COLO668 (cell line): ENCODE data around the gene GNPAT.
"Not testable (repeated sequence)": the region's sequence is repeated elsewhere in the genome, so short reads cannot be mapped to it uniquely, and the experiment has no call there.

Experiments used
- DNase-seq: peaks from one replicate; lab custom pipeline; 2025; ENCODE audit not compliant: unreplicated experiment; lab: John Stamatoyannopoulos, UW

Gene GNPAT

DNA sequence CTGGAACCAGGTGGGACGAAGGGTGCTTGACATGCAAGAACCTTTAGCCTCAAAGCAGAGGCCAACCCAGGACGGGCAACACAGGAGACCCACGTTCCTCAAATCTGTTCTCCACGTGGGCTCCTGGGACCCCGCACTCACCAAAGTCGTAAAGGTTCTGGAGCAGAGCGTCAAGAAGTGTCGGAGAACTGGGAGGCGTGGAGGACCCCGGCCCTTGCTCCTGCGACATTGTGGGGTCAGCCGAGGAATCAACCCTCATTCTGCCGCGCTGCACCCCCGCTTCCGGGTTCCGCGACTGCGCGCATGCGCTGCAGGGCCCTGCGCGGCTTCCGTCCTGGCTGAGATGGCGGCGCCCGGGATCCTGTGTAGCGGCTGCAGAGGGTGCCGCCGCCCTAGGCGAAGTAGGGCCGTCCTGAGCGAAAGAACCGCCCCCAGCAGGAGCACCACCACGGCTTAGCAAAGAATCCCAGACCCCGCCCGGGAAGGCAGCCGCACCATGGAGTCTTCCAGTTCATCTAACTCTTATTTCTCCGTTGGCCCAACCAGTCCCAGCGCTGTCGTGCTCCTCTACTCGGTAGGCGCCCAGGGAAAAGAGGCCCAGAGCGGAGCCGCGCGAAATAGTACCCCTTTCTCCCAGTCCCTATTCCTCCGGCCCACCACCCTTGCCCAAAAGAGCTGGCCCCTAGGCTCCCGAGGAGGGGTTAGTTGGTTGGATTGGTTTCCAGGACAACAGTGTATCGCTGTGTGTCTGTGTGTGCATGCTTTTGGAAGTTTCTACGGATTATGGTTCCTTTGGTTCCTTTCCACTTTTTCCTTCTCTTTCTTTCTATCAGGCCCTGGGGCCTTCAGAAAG, at the start of gene GNPAT:
TSS of gene GNPAT (plus strand) at position 330 of the 853 bp plus-strand sequence. CDS start at position 497, 167 bp downstream.
- peak; percentile 94 for DNase-seq

DNA sequence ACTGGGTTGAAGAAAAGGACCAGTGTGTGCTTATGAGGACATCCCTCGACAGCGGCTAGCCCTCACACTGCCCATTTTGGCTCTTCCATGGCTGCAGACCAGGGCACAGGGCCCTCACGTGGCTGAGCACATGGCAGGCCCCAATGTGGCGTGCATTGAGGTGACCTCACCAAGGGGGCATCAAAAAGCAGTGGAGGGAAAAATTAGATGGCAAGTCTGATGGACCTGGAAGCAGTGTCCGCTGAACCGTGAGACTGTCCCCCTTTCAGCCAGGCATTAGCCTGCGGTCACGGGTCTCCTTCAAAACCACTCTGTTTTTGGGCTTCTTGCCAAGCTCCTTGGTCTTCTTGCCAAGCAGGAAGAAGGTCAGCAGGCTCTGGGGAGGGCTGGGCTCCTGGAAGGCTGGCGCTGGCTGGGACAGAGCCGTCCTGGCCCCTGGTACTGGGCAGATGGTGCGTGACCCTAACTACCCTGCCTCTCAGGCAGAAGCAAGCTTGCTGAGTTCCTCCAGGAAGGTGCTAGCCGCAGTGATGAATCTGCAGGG, 48.3 kb upstream of the GNPAT start:
- DNase-seq = no peak

DNA sequence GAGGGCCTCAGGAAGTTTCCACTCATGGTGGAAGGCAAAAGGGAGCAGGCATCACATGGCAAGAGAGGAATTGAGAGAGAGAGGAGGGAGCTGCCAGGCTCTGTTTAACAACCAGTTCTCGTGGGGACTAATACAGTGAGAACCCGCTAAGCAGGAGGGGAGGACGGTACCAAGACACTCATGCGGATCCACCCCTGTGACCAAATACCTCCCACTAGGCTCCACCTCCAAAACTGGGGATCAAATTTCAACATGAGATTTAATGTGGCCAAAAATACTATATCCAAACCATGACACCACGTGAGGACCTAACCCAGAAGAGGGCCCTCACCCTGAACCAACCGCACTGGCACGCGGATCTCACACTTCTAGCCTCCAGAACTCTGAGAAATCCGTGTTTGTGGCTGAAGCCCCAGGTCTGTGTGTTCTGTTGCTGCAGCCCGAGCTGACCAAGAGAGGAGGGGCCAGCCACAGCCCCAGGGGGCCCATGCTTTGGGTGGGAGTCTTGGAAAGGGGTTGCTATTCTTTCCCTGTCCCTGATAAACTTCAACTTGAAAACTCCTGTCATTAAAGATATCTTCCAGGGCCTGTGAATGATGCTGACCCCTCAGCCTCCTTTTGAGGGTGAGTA, 47.2 kb upstream of the GNPAT start:
- DNase-seq = no peak

DNA sequence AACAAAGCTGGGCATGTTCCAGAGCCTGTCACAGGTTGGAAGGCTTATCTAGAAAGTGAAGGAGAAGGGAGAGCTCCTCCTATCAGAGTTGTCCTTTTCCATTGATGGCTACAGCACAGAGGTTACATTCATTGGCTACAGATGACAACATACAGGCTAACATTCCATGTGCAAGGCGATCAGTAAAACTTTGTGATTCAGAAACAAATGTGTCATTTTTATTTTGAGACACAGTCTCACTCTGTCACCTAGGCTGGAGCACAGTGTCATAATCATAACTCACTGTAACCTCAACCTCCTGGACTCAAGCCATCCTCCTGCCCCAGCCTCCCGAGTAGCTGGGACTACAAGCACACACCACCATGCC, 46.6 kb upstream of the GNPAT start:
- DNase-seq = no peak

DNA sequence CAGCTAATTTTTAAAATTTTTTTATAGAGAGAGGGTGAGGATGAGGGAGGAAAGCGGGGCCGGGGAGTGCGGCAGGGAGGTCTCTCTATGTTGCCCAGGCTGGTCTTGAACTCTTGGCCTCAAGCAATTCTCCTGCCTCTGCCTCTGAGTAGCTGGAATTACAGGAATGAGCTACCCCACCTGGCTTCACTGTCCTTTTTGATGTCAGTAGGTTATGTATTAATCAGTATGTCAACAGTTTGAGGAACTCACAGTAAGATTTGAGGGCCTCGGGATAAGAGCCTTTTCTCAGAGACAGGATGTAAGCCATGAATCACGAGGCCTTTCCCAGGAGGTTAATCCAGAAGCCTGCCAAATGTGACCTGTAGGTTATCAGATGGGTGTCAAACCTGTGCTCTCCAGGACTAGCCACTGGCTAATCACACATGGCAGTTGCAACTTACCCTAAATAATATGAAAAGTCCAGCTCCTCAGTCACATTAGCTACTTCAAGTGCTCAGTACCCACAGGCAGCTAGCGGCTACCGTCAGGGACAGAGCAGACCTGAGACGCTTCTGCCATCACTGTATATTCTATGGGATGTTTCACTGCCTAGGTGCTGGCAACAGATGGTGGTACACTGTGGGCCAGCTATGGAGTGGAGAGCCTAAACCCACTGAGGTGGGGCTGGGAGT, 46.0 kb upstream of the GNPAT start:
- no peak for DNase-seq

DNA sequence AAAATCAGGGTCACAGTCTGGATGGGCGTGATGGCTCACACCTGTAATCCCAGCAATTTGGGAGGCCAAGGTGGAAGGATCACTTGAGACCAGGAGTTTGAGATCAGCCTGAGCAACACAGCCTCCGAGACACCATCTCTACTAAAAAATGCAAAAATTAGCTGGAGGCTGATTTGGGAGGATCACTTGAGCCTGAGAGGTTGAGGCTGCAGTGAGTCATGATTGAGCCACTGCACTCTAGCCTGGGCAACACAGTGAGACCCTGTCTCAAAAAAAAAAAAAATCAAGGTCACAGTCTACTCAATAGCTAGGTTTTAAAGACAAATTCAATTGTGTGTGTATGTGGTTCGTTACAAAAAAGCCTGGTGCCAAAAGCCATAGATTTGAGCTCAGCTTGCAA, 44.7 kb upstream of the GNPAT start:
- DNase-seq = no peak

DNA sequence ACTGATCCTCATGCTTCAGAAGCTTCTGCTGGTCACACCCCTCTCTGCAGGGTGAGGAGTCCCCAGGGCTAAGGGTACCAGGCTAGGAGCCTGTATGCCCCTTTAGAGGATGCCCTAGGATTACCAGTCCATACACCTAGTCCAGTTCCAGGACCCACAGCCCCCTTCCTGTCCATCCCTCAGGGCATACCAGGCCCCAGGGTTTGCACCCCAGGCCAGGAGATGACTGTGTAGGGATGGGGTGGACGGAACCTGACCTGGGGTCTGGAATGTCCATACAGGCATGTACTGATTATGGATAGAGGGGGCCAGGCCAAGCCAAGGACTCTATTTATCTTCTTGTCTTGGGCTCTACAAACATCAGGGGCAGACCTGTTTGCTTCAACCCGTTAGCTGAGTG, 44.3 kb upstream of the GNPAT start:
- no peak for DNase-seq

DNA sequence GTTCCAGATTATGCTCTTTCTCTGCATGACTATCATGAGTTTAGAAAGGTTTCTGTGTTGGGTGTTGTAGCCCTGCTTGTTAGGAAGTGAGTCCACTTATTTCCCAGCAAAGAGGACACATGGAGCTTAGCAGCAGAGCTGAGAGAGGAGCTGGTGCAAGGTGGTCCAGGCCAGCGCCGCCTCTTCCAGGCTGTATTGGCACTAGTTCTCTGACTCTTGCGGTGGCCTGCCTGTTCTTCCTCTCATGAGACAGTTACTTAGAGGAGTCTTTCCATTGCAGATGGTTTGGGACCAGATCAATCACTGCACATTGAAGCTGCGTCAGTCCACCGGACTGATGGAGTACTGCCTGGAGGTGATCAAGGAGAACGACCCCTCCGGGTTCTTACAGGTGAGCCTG, 41.1 kb upstream of the GNPAT start:
- DNase-seq = no peak

DNA sequence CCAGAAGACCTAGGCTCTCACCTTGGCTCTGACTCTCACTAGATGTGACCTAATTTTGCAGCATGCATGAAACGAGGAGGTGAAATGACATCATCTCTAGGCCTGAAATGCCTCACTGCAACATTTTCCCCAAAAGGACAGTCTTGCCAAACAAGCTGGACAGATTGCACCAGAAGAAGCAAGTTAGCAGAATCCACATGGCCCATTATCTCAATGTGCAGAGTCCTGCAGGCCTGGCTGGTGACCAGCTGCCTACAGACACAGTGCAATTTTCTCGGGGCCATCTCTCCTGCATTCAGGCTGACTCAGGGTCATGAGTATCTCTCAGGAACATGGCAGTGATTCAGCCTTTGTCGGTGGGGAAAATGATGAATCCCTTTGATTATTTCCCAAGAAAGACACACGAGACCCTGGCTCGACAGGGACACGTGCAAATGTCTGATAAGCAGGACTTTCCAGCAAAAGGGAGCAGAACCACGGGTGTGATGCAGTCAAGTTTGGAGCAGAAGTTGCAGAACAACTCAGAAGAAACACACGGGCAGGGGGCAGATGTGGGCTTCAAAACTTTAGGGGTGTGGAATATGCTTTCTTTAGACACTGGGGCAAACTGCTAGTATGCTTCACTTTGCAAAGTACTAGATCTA, 40.5 kb upstream of the GNPAT start:
- DNase-seq = no peak

DNA sequence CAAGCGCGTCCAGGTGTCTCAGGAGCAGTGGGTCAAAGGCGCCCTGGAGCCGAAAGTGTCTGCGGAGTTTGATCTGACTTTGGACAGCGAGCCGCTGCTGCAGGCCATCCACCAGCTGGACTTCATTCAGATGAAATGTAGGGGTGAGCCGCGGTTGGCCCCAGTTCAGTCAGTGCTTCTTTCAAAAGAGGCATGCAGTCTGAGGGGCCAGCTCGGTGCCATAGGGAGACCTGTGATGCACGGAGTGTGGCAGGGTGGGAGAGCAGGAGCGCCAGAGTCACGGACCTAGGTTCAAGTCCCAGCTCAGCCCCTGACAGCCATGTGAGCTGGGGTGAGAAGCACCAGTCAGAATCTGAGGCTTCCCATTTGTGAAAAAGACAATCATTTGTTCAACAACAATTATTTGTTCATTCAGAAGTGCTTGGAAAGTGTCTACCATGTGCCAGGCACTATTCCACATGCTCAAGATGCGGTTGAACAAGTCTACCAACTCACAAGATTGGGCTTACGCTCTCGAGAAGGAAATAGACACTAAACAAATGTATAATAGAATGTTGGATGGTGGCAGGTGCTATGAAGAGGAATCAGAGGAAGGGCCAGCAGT, 39.5 kb upstream of the GNPAT start:
- no peak for DNase-seq

DNA sequence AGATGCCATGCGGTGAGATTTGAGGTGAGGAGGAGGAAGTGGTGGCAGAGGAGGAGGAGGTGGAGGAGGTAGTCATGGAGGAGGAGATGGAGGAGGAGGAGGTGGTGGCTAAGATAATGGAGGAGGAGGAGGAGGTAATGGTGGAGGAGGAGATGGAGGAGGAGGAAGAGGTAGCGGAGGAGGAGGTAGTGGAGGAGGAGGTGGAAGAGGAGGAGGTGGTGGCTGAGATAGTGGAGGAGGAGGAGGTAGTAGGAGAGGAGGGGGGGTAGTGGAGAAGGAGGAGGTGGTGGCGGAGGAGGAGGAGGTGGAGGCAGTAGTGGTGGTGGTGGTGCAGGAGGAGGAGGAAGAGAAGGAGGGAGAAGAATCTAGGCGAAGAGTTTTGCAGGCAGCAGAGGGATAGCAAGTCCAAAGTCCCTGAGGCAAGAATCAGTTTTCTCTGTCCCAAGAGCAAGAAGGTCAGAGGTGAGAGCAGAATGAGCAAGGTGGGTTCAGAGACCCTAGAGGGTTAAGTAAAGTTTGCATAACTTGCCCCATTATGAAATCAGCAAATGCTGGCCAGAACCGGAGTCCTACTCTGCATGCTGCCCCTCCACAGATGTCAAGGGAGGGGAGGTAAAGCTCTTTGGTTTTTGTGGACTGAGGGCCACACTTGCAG, 38.9 kb upstream of the GNPAT start:
- DNase-seq = no peak

DNA sequence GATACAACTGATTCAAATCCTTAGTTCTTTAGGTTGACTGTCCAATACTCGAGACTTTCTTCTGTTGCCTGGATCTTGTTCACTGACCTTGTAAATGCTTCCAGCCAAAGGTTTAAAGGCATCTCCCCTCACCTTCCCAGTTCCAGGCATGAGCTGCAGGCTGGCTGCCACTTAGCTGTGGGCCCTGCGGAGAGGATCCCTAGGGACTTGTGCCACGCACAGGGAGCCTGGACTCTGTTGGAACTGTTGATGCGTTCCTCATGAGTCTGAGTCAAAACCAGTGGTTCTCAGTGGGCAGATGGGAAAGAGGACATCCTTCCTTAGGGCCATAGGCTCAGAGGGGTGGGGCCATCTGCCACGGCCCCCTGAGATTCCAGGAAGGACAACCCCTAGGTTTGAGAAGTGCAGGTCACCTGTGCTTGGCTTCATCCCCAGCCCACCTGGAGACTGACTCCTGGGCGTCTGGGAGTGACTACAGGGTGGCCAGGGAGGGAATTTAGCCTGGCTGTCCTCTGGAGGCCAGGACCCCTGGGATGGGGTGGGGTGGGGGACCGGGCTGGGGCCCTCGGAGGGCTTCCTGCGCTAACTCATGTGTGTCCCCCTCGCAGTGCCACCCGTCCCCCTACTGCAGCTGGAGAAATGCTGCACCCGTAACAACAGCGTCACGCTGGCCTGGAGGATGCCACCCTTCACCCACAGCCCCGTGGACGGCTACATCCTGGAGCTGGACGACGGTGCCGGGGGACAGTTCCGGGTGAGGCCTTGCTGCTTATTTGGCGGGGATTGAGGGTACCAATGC, 37.6 kb upstream of the GNPAT start:
- DNase-seq = no peak

DNA sequence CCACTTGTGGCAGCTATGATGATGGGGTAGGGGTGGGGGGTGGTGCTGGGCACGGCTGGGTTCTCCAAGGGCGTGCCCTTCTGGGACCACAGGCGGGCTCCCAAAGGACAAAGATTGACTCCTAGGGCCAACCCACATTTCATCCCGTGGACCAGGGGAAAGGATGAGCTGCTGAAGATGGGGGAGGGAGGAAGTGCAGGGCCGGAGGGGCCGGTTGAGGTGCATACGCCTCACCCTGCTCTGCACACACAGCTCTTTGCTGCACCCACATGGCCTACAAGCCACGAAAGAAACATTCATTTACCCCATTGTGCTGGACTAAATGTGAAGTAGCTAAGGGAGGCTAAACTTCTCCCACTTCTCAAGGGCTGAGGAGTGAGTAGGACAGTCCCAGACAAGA, 34.2 kb upstream of the GNPAT start:
- no peak for DNase-seq

DNA sequence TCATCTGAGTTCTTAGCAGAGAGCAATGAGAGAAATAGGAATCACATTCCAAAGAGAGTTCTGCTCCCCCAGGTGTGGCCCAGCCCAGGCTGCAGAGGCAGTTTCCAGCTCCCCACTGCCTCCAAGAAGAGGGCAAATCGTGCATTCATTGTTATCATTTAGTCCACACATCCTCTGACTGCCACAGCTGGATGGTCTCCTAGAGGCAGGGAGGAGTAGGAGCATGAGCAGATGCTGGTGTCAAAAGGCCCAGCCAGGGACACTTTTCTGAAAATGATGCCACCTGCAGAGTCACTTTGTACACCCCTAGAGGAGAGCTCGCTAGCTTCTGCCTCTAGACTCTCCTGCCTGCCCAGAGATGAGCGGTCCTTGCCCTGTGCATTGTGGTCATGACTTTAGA, 33.6 kb upstream of the GNPAT start:
- DNase-seq = no peak

DNA sequence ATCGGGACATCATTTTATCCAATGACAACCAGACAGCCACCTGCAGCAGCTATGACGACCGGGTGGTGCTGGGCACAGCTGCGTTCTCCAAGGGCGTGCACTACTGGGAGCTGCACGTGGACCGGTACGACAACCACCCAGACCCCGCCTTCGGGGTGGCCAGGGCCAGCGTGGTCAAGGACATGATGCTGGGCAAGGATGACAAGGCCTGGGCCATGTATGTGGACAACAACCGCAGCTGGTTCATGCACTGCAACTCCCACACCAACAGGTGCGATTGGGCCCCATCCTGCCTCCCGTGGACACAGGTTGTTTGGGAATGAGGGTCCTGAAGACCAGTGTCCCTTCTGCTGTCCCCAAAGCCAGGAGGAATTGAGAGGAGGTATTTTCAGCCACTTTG, 32.0 kb upstream of the GNPAT start:
- DNase-seq = no peak

DNA sequence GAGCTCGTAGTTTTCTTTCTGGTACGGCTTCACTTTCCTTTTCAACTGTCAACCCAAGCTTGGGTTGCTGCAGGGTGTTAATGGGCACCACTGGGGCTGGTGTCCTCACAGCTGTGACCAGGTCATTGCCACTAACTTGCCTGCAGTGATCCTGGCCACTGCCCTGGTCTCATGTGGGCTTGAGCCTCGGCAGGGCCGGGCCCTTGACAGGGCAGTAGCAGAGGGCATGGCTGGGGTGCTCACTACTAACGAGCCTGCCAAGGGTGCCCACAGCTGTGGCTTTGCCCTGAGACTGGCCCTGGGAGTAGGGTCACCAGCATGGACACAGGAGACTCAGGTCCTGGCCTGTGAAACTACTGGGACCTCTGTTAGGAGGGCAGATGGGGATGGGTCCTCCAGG, 31.5 kb upstream of the GNPAT start:
- no peak for DNase-seq

DNA sequence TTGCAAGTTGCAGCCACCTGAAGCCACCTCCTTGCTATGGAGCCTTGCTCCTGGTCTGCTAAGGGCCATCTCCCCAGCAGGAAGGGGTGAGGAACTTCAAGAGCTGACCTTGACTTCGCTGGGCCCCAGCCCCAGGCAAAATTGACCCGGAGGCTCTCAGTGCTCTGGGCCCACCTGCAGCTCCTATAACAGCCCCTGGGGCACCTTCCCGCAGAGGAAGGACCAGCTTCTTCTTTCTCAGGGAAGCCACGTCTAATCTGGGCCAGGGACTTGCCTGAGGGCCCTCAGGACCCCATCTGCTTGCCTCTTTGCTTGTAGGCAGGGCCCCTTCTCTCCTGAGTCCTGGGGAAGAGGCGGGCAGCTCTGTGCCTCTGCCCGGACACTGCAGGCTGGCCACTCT, 30.9 kb upstream of the GNPAT start:
- DNase-seq = no peak

DNA sequence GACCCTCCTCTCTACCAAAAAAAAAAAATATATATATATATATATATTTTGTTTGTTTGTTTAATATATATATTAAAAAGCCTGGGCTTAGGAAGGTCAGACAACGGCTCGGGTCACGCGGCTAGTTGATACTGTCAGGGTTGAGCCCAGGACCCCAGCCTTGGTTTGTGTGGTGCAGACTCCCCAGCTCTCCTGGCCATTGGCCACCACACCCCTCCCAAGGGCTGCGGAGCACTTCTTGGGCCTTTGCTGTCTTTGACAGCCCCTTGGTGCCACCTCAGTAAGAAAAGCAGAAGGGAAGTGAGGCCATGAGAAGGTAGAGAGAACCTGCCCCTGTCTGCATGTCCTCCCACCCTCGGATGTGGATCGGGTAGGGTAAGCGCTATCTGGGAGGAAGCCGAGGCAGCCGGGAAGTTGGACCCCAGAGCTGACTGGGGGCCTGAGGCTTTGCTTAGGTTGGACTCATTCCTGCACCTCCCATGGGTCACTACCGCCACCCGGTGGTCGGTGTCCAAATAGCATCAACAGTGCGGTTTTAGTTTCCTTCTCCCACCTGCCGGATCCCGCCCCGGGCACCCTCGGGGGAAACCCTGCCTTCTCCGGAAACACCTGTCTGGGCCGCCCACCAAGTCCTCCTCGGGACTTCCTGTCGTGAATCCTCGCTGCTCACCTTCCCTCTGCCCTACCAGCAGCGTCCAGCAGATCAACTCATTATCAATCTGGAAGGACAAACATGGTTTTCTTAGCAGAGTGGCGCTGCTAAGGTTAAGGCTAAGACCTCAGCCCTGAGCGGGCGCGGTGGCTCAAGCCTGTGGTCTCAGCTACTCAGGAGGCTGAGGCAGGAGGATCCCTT, 29.8 kb upstream of the GNPAT start:
- peak; percentile 95 for DNase-seq

DNA sequence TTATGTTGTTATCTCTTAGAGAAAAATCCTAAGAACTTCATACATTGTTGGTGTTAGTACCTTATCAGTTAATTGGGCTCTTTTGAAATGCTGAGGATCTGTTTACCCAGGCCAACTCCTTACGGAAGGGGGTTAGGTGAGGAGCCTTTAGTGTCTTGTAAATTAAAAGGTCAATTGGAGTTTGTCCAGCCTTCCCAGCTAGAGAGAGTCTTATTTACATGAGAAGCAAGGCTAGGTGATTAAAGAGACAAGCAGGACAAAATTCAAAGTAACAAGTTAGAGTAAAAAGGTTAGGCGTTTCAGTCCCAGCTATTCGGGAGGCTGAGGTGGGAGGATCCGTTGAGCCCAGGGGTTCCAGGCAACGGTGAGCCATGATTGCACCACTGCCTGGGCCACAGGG, 28.7 kb upstream of the GNPAT start:
- not testable (repeated sequence) for DNase-seq
